ENCODE results near the gene ZNF232.
"Not testable (repeated sequence)": the region's sequence is repeated elsewhere in the genome, so short reads cannot be mapped to it uniquely, and the experiment has no call there.

- not testable (repeated sequence) for TF ChIP-seq CTCF, POLR2AphosphoS5 (IDR thresholded peaks at IDR 0.05)
Observed at GRCh38 chr17:5134571-5134970, 22.9 kb upstream of the ZNF232 start.

All from breast epithelium (tissue), 3 donors.